GM23338 (cell line): Measurements from ENCODE around the gene GDF7. TPM values are rescaled to one million over a fixed set of nuclear protein-coding genes. Genes with fewer than 3 reads are reported as not detected.

Experiments
- CREB1 ChIP-seq: fragments of 250-450 bp; sonication (Bioruptor Pico); IDR thresholded peaks from 2 replicates; pipeline ENCODE4 v1.5.0; 2020; ENCODE audit warnings: low read depth, mild to moderate bottlenecking, moderate library complexity
- EZH2phosphoT487 ChIP-seq: fragments of 200-600 bp; sonication (generic); IDR thresholded peaks from one replicate; pipeline ENCODE4 v1.8.1; 2018; ENCODE audit warnings: antibody characterized with exemption; ENCODE audit not compliant: unreplicated experiment
- NANOG ChIP-seq: IDR thresholded peaks from 2 replicates; pipeline ENCODE4 v1.6.1; 2016; ENCODE audit warnings: antibody characterized with exemption, borderline replicate concordance
- POLR2AphosphoS5 ChIP-seq: IDR thresholded peaks from 2 replicates; pipeline ENCODE4 v1.6.1; 2016; ENCODE audit warnings: antibody characterized with exemption, low read depth
- ZNF114 ChIP-seq: fragments of 250-450 bp; sonication (Bioruptor Pico); IDR thresholded peaks from 2 replicates; pipeline ENCODE4 v1.5.0; 2020; ENCODE audit warnings: mild to moderate bottlenecking, moderate library complexity
- ZNF331 ChIP-seq: fragments of 250-450 bp; sonication (Bioruptor Pico); IDR thresholded peaks from 2 replicates; pipeline ENCODE4 v1.5.0; 2020; ENCODE audit warnings: low read depth, mild to moderate bottlenecking, moderate library complexity
- polyA plus RNA-seq: library from polyadenylated mRNA; unstranded; fragments of >200 nt; fragmentation: Nextera tagmentation; extraction: Ambion mirVana; gene quantifications from 2 replicates; pipeline ENCODE4 v1.2.1, GENCODE V29; 2016
- total RNA-seq: library from RNA; depleted of rRNA; stranded (reverse); fragments of >200 nt; shearing (Covaris generic); gene quantifications from 2 replicates; pipeline ENCODE4 v1.2.3, GENCODE V29; 2014
- TF ChIP-seq, protein P1 (sequence below): fragments of 250-450 bp; sonication (Bioruptor Pico); IDR thresholded peaks from 2 replicates; pipeline ENCODE4 v1.5.0; 2020; ENCODE audit warnings: mild to moderate bottlenecking, moderate library complexity
- TF ChIP-seq, protein P2 (sequence below): IDR thresholded peaks from 2 replicates; pipeline ENCODE4 v1.6.1; 2016; ENCODE audit warnings: antibody characterized with exemption
- TF ChIP-seq, protein P3 (sequence below), 2 experiments: fragments of 200-600 bp in 1 of 2; sonication (generic) in 1 of 2; conservative IDR thresholded peaks; 2 replicates each; pipeline versions ENCODE4 v1.5.1 to v1.6.1; 2016 to 2017; ENCODE audit warnings: antibody characterized with exemption in 2 of 2, low read depth in 2 of 2, mild to moderate bottlenecking in 2 of 2, moderate library complexity in 1 of 2

Gene GDF7
- total and polyA plus RNA-seq, 2 experiments from 2014 or later = 0.19 to 0.52 TPM

DNA sequence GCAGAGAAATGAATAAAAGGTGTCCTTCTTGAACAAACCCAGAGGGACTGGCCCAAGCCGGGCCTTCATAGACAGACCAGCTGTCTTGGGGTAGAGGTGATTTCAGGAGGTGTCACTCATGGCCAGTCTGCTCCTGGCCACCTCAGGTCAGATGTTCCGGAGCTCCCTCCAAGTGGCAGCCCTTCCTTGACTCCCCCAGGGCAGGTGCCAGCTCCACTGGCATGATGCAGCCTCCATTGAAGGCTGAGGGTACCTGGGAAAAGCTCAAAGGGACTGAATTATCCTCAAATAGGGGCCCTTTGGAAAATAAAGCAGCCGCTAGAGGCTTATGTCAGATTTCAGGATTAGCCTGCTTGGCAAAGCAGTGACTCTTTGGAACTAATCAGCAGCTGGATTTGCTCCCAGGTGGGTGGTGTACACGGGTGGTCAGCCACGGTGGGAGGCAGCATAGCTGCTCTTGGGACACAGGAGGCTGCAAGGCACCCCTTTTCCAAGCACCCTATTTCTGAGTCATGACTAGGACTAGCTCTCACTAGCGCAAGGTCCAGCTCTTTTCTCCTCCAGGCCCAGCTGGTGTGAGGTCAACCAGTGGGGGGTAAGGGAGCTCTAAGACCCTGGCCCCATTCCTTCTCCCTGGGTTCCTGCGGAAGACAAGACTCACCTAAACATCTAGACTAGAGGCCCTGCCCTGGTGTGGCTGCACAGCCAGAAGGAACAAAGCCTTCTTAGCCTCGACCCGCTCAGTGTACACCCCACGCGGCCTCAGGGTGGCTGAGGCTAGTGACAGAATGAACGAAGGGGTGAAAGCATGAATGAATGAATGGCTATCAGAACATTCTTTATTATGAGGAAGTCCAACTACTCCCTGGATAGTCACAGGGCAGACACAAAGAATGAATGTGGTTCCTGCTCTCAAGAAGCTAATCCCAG is 45.3 kb upstream of the GDF7 start (continued):
- TF ChIP-seq, protein P1, sequence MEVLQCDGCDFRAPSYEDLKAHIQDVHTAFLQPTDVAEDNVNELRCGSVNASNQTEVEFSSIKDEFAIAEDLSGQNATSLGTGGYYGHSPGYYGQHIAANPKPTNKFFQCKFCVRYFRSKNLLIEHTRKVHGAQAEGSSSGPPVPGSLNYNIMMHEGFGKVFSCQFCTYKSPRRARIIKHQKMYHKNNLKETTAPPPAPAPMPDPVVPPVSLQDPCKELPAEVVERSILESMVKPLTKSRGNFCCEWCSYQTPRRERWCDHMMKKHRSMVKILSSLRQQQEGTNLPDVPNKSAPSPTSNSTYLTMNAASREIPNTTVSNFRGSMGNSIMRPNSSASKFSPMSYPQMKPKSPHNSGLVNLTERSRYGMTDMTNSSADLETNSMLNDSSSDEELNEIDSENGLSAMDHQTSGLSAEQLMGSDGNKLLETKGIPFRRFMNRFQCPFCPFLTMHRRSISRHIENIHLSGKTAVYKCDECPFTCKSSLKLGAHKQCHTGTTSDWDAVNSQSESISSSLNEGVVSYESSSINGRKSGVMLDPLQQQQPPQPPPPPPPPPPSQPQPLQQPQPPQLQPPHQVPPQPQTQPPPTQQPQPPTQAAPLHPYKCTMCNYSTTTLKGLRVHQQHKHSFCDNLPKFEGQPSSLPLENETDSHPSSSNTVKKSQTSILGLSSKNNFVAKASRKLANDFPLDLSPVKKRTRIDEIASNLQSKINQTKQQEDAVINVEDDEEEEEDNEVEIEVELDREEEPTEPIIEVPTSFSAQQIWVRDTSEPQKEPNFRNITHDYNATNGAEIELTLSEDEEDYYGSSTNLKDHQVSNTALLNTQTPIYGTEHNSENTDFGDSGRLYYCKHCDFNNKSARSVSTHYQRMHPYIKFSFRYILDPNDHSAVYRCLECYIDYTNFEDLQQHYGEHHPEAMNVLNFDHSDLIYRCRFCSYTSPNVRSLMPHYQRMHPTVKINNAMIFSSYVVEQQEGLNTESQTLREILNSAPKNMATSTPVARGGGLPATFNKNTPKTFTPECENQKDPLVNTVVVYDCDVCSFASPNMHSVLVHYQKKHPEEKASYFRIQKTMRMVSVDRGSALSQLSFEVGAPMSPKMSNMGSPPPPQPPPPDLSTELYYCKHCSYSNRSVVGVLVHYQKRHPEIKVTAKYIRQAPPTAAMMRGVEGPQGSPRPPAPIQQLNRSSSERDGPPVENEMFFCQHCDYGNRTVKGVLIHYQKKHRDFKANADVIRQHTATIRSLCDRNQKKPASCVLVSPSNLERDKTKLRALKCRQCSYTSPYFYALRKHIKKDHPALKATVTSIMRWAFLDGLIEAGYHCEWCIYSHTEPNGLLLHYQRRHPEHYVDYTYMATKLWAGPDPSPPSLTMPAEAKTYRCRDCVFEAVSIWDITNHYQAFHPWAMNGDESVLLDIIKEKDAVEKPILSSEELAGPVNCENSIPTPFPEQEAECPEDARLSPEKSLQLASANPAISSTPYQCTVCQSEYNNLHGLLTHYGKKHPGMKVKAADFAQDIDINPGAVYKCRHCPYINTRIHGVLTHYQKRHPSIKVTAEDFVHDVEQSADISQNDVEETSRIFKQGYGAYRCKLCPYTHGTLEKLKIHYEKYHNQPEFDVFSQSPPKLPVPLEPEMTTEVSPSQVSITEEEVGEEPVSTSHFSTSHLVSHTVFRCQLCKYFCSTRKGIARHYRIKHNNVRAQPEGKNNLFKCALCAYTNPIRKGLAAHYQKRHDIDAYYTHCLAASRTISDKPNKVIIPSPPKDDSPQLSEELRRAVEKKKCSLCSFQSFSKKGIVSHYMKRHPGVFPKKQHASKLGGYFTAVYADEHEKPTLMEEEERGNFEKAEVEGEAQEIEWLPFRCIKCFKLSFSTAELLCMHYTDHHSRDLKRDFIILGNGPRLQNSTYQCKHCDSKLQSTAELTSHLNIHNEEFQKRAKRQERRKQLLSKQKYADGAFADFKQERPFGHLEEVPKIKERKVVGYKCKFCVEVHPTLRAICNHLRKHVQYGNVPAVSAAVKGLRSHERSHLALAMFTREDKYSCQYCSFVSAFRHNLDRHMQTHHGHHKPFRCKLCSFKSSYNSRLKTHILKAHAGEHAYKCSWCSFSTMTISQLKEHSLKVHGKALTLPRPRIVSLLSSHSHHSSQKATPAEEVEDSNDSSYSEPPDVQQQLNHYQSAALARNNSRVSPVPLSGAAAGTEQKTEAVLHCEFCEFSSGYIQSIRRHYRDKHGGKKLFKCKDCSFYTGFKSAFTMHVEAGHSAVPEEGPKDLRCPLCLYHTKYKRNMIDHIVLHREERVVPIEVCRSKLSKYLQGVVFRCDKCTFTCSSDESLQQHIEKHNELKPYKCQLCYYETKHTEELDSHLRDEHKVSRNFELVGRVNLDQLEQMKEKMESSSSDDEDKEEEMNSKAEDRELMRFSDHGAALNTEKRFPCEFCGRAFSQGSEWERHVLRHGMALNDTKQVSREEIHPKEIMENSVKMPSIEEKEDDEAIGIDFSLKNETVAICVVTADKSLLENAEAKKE (CRISPR knock-in tag) = no peak
- no peak for TF ChIP-seq ZNF331 (CRISPR knock-in tag)
- TF ChIP-seq CREB1 (CRISPR knock-in tag) = no peak
- TF ChIP-seq POLR2AphosphoS5 = no peak
- TF ChIP-seq, protein P2, sequence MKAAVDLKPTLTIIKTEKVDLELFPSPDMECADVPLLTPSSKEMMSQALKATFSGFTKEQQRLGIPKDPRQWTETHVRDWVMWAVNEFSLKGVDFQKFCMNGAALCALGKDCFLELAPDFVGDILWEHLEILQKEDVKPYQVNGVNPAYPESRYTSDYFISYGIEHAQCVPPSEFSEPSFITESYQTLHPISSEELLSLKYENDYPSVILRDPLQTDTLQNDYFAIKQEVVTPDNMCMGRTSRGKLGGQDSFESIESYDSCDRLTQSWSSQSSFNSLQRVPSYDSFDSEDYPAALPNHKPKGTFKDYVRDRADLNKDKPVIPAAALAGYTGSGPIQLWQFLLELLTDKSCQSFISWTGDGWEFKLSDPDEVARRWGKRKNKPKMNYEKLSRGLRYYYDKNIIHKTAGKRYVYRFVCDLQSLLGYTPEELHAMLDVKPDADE = no peak
- TF ChIP-seq, protein P3, sequence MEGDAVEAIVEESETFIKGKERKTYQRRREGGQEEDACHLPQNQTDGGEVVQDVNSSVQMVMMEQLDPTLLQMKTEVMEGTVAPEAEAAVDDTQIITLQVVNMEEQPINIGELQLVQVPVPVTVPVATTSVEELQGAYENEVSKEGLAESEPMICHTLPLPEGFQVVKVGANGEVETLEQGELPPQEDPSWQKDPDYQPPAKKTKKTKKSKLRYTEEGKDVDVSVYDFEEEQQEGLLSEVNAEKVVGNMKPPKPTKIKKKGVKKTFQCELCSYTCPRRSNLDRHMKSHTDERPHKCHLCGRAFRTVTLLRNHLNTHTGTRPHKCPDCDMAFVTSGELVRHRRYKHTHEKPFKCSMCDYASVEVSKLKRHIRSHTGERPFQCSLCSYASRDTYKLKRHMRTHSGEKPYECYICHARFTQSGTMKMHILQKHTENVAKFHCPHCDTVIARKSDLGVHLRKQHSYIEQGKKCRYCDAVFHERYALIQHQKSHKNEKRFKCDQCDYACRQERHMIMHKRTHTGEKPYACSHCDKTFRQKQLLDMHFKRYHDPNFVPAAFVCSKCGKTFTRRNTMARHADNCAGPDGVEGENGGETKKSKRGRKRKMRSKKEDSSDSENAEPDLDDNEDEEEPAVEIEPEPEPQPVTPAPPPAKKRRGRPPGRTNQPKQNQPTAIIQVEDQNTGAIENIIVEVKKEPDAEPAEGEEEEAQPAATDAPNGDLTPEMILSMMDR (conservative IDR thresholded peaks at IDR 0.05; ENCODE audit: low read depth in 2 of 2) = no peak
- no peak for TF ChIP-seq NANOG
- TF ChIP-seq EZH2phosphoT487 = no peak
- TF ChIP-seq ZNF114 (CRISPR knock-in tag) = no peak
